Left lung (tissue), 10 donors: ENCODE data around the gene MICAL3. TPM values are rescaled to one million over a fixed set of nuclear protein-coding genes. Genes with fewer than 3 reads are reported as not detected.

Experiments used
- ATAC-seq: fragments of 200-7000 bp; cut with Tn5 transposase; one replicate; pipeline ENCODE4 v1.9.1; 2020; ENCODE audit warnings: moderate library complexity
- DNase-seq, 4 donors: peaks; one replicate each; pipeline ENCODE4 v3.0.0-alpha.2; 2013 to 2020
- H3K27ac ChIP-seq, 2 donors: fragments of 200-600 bp; sonication (generic) in 1 of 2; one replicate each; pipeline versions ENCODE4 v1.5.0 to v1.8.0; 2020 to 2021
- H3K27me3 ChIP-seq, 2 donors: fragments of 200-600 bp; sonication (generic) in 1 of 2; one replicate each; pipeline versions ENCODE4 v1.5.0 to v1.8.0; 2020 to 2021
- H3K36me3 ChIP-seq, 2 donors: fragments of 200-600 bp; sonication (generic) in 1 of 2; one replicate each; pipeline versions ENCODE4 v1.5.0 to v1.8.0; 2020 to 2021
- H3K4me1 ChIP-seq, 2 donors: fragments of 200-600 bp; one replicate each; pipeline ENCODE4 v1.8.0; 2021
- H3K4me3 ChIP-seq, 2 donors: fragments of 200-600 bp; sonication (generic) in 1 of 2; one replicate each; pipeline versions ENCODE4 v1.5.0 to v1.8.0; 2020 to 2021; ENCODE audit warnings: mild to moderate bottlenecking in 1 of 2
- H3K9me3 ChIP-seq, 2 donors: fragments of 200-600 bp; sonication (generic) in 1 of 2; one replicate each; pipeline versions ENCODE4 v1.5.0 to v1.8.0; 2020 to 2021
- CTCF ChIP-seq, 2 donors: fragments of 200-600 bp; sonication (generic) in 1 of 2; IDR thresholded peaks; one replicate each; pipeline versions ENCODE4 v1.5.0 to v1.8.0; 2021; ENCODE audit warnings: antibody characterized with exemption in 2 of 2
- intact Hi-C, 2 donors: fragments of 100-400 bp; cut with DNase I; formaldehyde crosslinking; loops; one replicate each; pipeline versions ENCODE4 v1.11.2 to v1.14.2; 2022
- polyA plus RNA-seq, 6 donors: library from polyadenylated mRNA; unstranded; fragments of 120-200 nt; gene quantifications; one replicate each; pipeline ENCODE4 v1.2.1, GENCODE V29; 2013; ENCODE audit not compliant: insufficient read length in 6 of 6
- total RNA-seq, 2 donors: library from RNA; stranded (reverse); fragmentation: NEBNext Ultra II Directional; extraction: Animal tissue kit (Norgen Biotek cat#: 25700); gene quantifications; one replicate each; pipeline ENCODE4 v1.2.1, GENCODE V29; 2021
- donor health status: DM: no; HTN: yes; CAD: no.
- donor health status: DM: no; HTN: no; CAD: no.

Gene MICAL3
- total and polyA plus RNA-seq, 8 donors: 24.9 to 64.8 (median 56.2) TPM

DNA sequence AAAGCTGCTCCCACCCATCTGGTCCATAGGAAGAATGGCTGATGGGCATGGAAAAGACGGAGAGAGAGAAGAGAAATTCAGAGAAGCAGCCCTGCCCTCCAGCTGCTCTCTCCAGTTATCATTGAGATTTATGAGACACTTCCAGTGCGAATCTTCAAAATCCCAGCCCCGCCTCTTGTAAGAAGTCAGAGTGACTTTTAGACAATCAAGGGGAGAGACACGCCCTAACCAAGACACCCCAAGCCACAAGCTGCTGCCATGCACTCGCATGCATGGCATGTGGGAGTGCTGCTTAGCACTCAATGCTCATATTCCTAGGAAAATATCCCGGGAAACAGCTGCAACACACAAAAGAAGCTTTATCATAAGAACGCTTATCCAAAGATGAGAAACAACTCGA, 139.5 kb downstream of the MICAL3 start:
- H3K36me3 ChIP-seq: peaks cover 0 to 43% of the 10 kb centered on the region in 2 donors
- H3K4me3 ChIP-seq: no peak overlapping the region
- no peak for ATAC-seq
- H3K4me1 ChIP-seq: no peaks in the 10 kb centered on the region
- no peaks in the 10 kb centered on the region for H3K9me3 ChIP-seq
- H3K27ac ChIP-seq: no peak overlapping the region
- no peak for TF ChIP-seq CTCF (IDR thresholded peaks at IDR 0.05)
- DNase-seq: no peak
- intact Hi-C loops: no loop called here
- H3K27me3 ChIP-seq: peaks cover 0 to under 1% of the 10 kb centered on the region in 2 donors

DNA sequence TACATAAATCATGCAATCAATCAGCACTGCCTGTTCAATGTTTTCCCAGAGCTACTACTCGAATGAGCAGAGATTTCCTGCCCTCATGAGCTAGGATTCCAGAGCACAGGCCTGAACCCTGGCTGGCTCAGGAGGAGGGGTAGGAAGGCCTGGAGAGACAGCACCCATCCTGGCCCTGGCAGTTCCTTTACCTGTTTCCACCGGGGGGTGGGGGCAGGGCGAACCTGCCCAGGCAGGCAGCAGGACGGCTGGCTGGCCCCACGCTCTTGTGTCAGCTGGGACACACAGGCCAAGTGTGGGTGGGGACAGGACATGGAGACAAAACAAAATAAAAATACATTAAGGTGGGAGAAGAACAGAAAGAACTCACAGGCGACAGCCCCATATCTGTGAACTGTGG, 140.3 kb downstream of the MICAL3 start:
- intact Hi-C loops: no loop called here
- no peak for TF ChIP-seq CTCF (IDR thresholded peaks at IDR 0.05)
- Histone ChIP-seq H3K4me3 (no peak overlapping the region), H3K9me3 (no peaks in the 10 kb centered on the region), H3K27ac (no peak overlapping the region), H3K27me3 (no peaks in the 10 kb centered on the region), H3K4me1 (no peaks in the 10 kb centered on the region), H3K36me3 (peaks cover 0 to 46% of the 10 kb centered on the region in 2 donors)
- ATAC-seq (no peak), DNase-seq (peak in 1 of 4 donors; percentile 62)

DNA sequence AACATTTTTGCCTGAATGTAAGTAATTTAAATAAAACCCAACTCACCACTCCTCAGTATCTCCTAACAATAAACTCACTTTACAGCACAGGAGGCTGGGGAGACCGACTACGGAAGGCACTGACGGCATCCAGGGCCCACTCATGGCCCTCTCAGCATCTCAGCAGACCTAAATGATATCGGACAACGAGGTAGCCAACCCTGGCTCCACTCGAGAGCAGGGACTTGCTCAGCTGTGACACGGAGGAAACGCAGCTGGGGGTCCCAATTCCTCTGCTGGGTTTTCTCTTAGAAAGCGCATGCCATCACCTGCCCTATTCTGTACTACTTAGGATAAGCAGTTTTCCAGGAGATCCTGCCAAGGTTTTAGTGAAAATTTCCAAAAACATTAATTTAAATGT, 141.0 kb downstream of the MICAL3 start:
- no peak overlapping the region for H3K27ac ChIP-seq
- no peak for TF ChIP-seq CTCF (IDR thresholded peaks at IDR 0.05)
- intact Hi-C loops: no loop called here
- H3K9me3 ChIP-seq: no peaks in the 10 kb centered on the region
- peaks cover 0 to 2% of the 10 kb centered on the region in 2 donors for H3K27me3 ChIP-seq
- ATAC-seq (no peak), DNase-seq (peak in 1 of 4 donors; percentile 18)
- no peak overlapping the region for H3K4me3 ChIP-seq
- H3K36me3 ChIP-seq: peaks cover 0 to 42% of the 10 kb centered on the region in 2 donors
- H3K4me1 ChIP-seq: no peaks in the 10 kb centered on the region

- H3K9me3 ChIP-seq: no peaks in the 10 kb centered on the region
- no peak for TF ChIP-seq CTCF (IDR thresholded peaks at IDR 0.05)
- DNase-seq (no peak), ATAC-seq (no peak)
- no peak overlapping the region for H3K27ac ChIP-seq
- intact Hi-C loops: no loop called here
- H3K27me3 ChIP-seq: peaks cover 0 to 8% of the 10 kb centered on the region in 2 donors
- no peaks in the 10 kb centered on the region for H3K4me1 ChIP-seq
- no peak overlapping the region for H3K4me3 ChIP-seq
- H3K36me3 ChIP-seq: peaks cover 0 to 36% of the 10 kb centered on the region in 2 donors
These were observed 141.6 kb downstream of the MICAL3 start for GRCh38 chr22:17882727-17883126.

DNA sequence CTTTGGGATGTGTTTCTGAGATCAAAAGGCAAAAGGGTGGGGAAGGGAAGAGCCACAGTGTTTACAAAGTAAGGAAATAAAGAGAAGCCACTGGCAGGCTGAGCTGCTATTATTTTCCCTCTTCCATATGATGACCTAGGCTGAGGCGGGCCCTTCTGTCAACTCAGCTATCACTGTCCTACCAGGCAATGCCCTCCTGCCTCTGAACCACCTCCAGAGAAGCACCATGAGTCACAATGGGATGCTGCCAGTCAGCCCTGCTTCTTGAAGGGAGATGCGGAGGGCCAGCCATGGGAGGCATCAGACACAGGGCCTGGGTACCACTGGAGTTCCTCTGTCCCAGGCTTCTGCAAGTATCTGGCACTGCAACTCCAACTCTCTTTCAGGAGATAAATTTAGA, 142.2 kb downstream of the MICAL3 start:
- no peak for ATAC-seq
- Histone ChIP-seq H3K9me3 (no peaks in the 10 kb centered on the region), H3K27me3 (peaks cover 0 to 11% of the 10 kb centered on the region in 2 donors), H3K4me1 (no peaks in the 10 kb centered on the region), H3K27ac (no peak overlapping the region), H3K4me3 (no peak overlapping the region), H3K36me3 (peaks cover 0 to 31% of the 10 kb centered on the region in 2 donors)
- peak in 1 of 4 donors; percentile 20 for DNase-seq
- intact Hi-C loops: no loop called here
- TF ChIP-seq CTCF (IDR thresholded peaks at IDR 0.05): no peak
